Ammon's horn (tissue), 1 donor: ENCODE results near the gene KRT16.
"Not testable (repeated sequence)": the region's sequence is repeated elsewhere in the genome, so short reads cannot be mapped to it uniquely, and the experiment has no call there.

Experiments
- DNase-seq: peaks from one replicate; pipeline ENCODE4 v3.0.0-alpha.2; 2016; ENCODE audit warnings: low spot score

Gene KRT16

GRCh38 chr17:41612376-41613160, at the start of gene KRT16:
Gene KRT16 (minus strand): TSS chr17:41612767. CDS start chr17:41612688, 79 bp downstream.
- DNase-seq = not testable (repeated sequence)

GRCh38 chr17:41660221-41660711, 47.7 kb upstream of the KRT16 start:
- no peak for DNase-seq

- DNase-seq = no peak
These were observed 47.1 kb upstream of the KRT16 start for GRCh38 chr17:41659427-41660212.

GRCh38 chr17:41658846-41659245, 46.3 kb upstream of the KRT16 start:
- no peak for DNase-seq

GRCh38 chr17:41657936-41658335, 45.4 kb upstream of the KRT16 start:
- no peak for DNase-seq

GRCh38 chr17:41657176-41657754, 44.7 kb upstream of the KRT16 start:
- DNase-seq = no peak

GRCh38 chr17:41656249-41657023, 43.9 kb upstream of the KRT16 start:
- no peak for DNase-seq

GRCh38 chr17:41655611-41656111, 43.1 kb upstream of the KRT16 start:
- DNase-seq = no peak

GRCh38 chr17:41654678-41655607, 42.4 kb upstream of the KRT16 start:
- DNase-seq = no peak

- no peak for DNase-seq
These were observed 41.5 kb upstream of the KRT16 start for GRCh38 chr17:41653892-41654677.

- no peak for DNase-seq
These were observed 40.9 kb upstream of the KRT16 start for GRCh38 chr17:41653421-41653820.

GRCh38 chr17:41652461-41652970, 39.9 kb upstream of the KRT16 start:
- DNase-seq = no peak

GRCh38 chr17:41651625-41652460, 39.3 kb upstream of the KRT16 start:
- DNase-seq = no peak

- no peak for DNase-seq
These were observed 38.4 kb upstream of the KRT16 start for GRCh38 chr17:41650794-41651624.

GRCh38 chr17:41649923-41650519, 37.5 kb upstream of the KRT16 start:
- DNase-seq = no peak

- peak; percentile 79 for DNase-seq
These were observed 36.0 kb upstream of the KRT16 start for GRCh38 chr17:41648411-41649195.
